Esophagus muscularis mucosa (tissue), 4 donors: ENCODE measurements around the gene PTPN22. TPM values are rescaled to one million over a fixed set of nuclear protein-coding genes. Genes with fewer than 3 reads are reported as not detected.
A peak's percentile ranks its signal among the peaks of the same experiment; 100 is the strongest.

Experiments
- DNase-seq: peaks from one replicate; pipeline ENCODE4 v3.0.0-alpha.2; 2017; ENCODE audit errors: extremely low spot score
- H3K27ac ChIP-seq, 4 donors: fragments of 200-600 bp; sonication (generic); replicated peaks in 1 of 4; 1 replicate in 3 of 4; 2 replicates in 1 of 4; pipeline ENCODE4 v1.5.1; 2016 to 2019; ENCODE audit warnings: mild to moderate bottlenecking in 1 of 4
- H3K27me3 ChIP-seq, 4 donors: fragments of 200-600 bp; sonication (generic); one replicate each; pipeline versions ENCODE4 v1.5.1 to v1.6.0; 2016 to 2019
- H3K36me3 ChIP-seq, 4 donors: fragments of 200-600 bp; sonication (generic); one replicate each; pipeline ENCODE4 v1.5.1; 2016 to 2019
- H3K4me1 ChIP-seq, 4 donors: fragments of 200-600 bp; sonication (generic); one replicate each; pipeline ENCODE4 v1.5.1; 2016 to 2019
- H3K4me3 ChIP-seq, 4 donors: fragments of 200-600 bp; sonication (generic); 1 replicate in 2 of 4; 2 replicates in 2 of 4; pipeline ENCODE4 v1.5.1; 2016 to 2019; ENCODE audit warnings: mild to moderate bottlenecking in 4 of 4, moderate library complexity in 1 of 4
- H3K9me3 ChIP-seq, 4 donors: fragments of 200-600 bp; sonication (generic); 1 replicate in 3 of 4; 2 replicates in 1 of 4; pipeline ENCODE4 v1.5.1; 2016 to 2019
- CTCF ChIP-seq, 3 experiments: fragments of 200-600 bp in 2 of 3; fragments of 450-650 bp in 1 of 3; sonication (generic) in 2 of 3; IDR thresholded peaks; one replicate each; pipeline ENCODE4 v1.5.1; 2017 to 2019; ENCODE audit warnings: antibody characterized with exemption in 3 of 3, mild to moderate bottlenecking in 2 of 3, moderate library complexity in 1 of 3
- EP300 ChIP-seq: sonication (generic); formaldehyde crosslinking; IDR thresholded peaks from one replicate; pipeline ENCODE4 v1.6.1; 2017; ENCODE audit warnings: antibody characterized with exemption
- POLR2A ChIP-seq: fragments of 450-650 bp; IDR thresholded peaks from one replicate; pipeline ENCODE4 v1.6.1; 2017; ENCODE audit warnings: antibody characterized with exemption, moderate library complexity, mild to moderate bottlenecking, low read depth
- POLR2AphosphoS5 ChIP-seq, 2 donors: sonication (generic); formaldehyde crosslinking; IDR thresholded peaks; one replicate each; pipeline ENCODE4 v1.6.1; 2017; ENCODE audit warnings: antibody characterized with exemption in 2 of 2
- WGBS: methylation state at CpG from one replicate; pipeline ENCODE4 v1.1.5; 2018; 5-methylcytosine and 5-hydroxymethylcytosine counted together
- intact Hi-C: fragments of 100-400 bp; cut with DNase I; formaldehyde crosslinking; loops from one replicate; pipeline ENCODE4 v1.15.1; 2023
- total RNA-seq, 4 donors: library from RNA; depleted of rRNA; stranded (reverse); fragments of >200 nt; gene quantifications; one replicate each; pipeline versions ENCODE4 v1.1.0 to v1.2.1, GENCODE V29; 2016

The PTPN22 gene
- total RNA-seq, 4 donors from 2014 or later: 0.29 to 2.3 (median 0.63) TPM

- Histone ChIP-seq H3K36me3 (no peaks in the 10 kb centered on the region), H3K27me3 (no peaks in the 10 kb centered on the region), H3K4me3 (no peak overlapping the region), H3K27ac (peak overlapping the region in 2 of 4 donors; percentile 9 to 50), H3K9me3 (no peaks in the 10 kb centered on the region), H3K4me1 (no peaks in the 10 kb centered on the region)
- intact Hi-C loops: no loop called here
- no peak for DNase-seq
- no peak for TF ChIP-seq POLR2A
- no peak for TF ChIP-seq EP300
- no peak for TF ChIP-seq POLR2AphosphoS5 (IDR thresholded peaks at IDR 0.05)
- no peak for TF ChIP-seq CTCF (IDR thresholded peaks at IDR 0.05)
Observed at GRCh38 chr1:113872219-113872935, 865 bp upstream of the PTPN22 start.

GRCh38 chr1:113870778-113871177 lies 734 bp downstream of the PTPN22 start:
- Histone ChIP-seq H3K27me3 (no peaks in the 10 kb centered on the region), H3K9me3 (no peaks in the 10 kb centered on the region), H3K36me3 (no peaks in the 10 kb centered on the region), H3K4me3 (no peak overlapping the region), H3K4me1 (no peaks in the 10 kb centered on the region), H3K27ac (no peak overlapping the region)
- WGBS: 93% methylated on average over 3 of the region's 3 CpGs
- TF ChIP-seq EP300 (no peak), POLR2AphosphoS5 (IDR thresholded peaks at IDR 0.05) (no peak), CTCF (IDR thresholded peaks at IDR 0.05) (no peak), POLR2A (no peak)
- no peak for DNase-seq
- intact Hi-C loops: no loop called here

GRCh38 chr1:113868387-113869083 lies 3.0 kb downstream of the PTPN22 start:
- DNase-seq: no peak
- TF ChIP-seq EP300 (no peak), CTCF (IDR thresholded peaks at IDR 0.05) (no peak), POLR2A (no peak), POLR2AphosphoS5 (IDR thresholded peaks at IDR 0.05) (no peak)
- no peaks in the 10 kb centered on the region for H3K9me3 ChIP-seq
- intact Hi-C loops: no loop called here
- H3K27ac ChIP-seq: no peak overlapping the region
- H3K27me3 ChIP-seq: no peaks in the 10 kb centered on the region
- no peak overlapping the region for H3K4me3 ChIP-seq
- H3K36me3 ChIP-seq: no peaks in the 10 kb centered on the region
- WGBS: 89% methylated on average over 4 of the region's 4 CpGs
- no peaks in the 10 kb centered on the region for H3K4me1 ChIP-seq

GRCh38 chr1:113861641-113862040 lies 9.9 kb downstream of the PTPN22 start:
- Histone ChIP-seq H3K4me3 (no peak overlapping the region), H3K4me1 (no peaks in the 10 kb centered on the region), H3K27ac (no peak overlapping the region), H3K36me3 (no peaks in the 10 kb centered on the region), H3K9me3 (no peaks in the 10 kb centered on the region), H3K27me3 (no peaks in the 10 kb centered on the region)
- 93% methylated on average over 5 of the region's 5 CpGs for WGBS
- no peak for DNase-seq
- intact Hi-C loops: no loop called here
- TF ChIP-seq POLR2AphosphoS5 (IDR thresholded peaks at IDR 0.05): no peak
- no peak for TF ChIP-seq EP300
- no peak for TF ChIP-seq CTCF (IDR thresholded peaks at IDR 0.05)
